Measurements from ENCODE around the gene AKAP10. TPM values are rescaled to one million over a fixed set of nuclear protein-coding genes. Genes with fewer than 3 reads are reported as not detected.

The AKAP10 gene
- total and polyA plus RNA-seq, 10 of the 15 experiments (the other 5 are each of a cell fraction or from before 2014, with no cell fraction given), result 4.3 to 23.7 (median 14.7) TPM

GRCh38 chr17:20026960-20027359, 49.3 kb upstream of the AKAP10 start:
- ATAC-seq, result no peak
- Histone ChIP-seq H4K20me1 (ENCODE audit: control insufficient read depth, insufficient read depth) (no peaks in the 10 kb centered on the region), H3K4me2 (ENCODE audit: control insufficient read depth, insufficient read depth) (no peak overlapping the region), H3K36me3 (ENCODE audit: control insufficient read depth in 2 of 2, insufficient read depth in 2 of 2, low read length in 1 of 2) (no peaks in the 10 kb centered on the region), H3K9me3 (replicated peaks; ENCODE audit: control insufficient read depth, insufficient read depth, low read length) (no peaks in the 10 kb centered on the region), H3K4me1 (ENCODE audit: control insufficient read depth, insufficient read depth, low read length) (no peaks in the 10 kb centered on the region), H3K27ac (ENCODE audit: control insufficient read depth, insufficient read depth) (no peak overlapping the region), H3K79me2 (ENCODE audit: control insufficient read depth, insufficient read depth, low read length) (no peaks in the 10 kb centered on the region), H2AFZ (ENCODE audit: control insufficient read depth, low read depth, low read length) (no peak overlapping the region), H3K9ac (ENCODE audit: control insufficient read depth, insufficient read depth, low read length) (no peak overlapping the region), H3K4me3 (no peak overlapping the region), H3K27me3 (replicated peaks in 1 of 2; ENCODE audit: control insufficient read depth in 2 of 2, insufficient read depth in 2 of 2, low read length in 1 of 2) (no peaks in the 10 kb centered on the region)
- no peak for TF ChIP-seq NRF1 (conservative IDR thresholded peaks at IDR 0.05; ENCODE audit: low read depth, low read length)
- no peak for TF ChIP-seq POLR2AphosphoS2 (IDR thresholded peaks at IDR 0.05; ENCODE audit: low read depth, low read length)
- TF ChIP-seq TCF7 (IDR thresholded peaks at IDR 0.05; ENCODE audit: borderline replicate concordance), result no peak
- no peak for TF ChIP-seq FOXK2 (IDR thresholded peaks at IDR 0.05)
- no peak for TF ChIP-seq HDAC6 (IDR thresholded peaks at IDR 0.05; ENCODE audit: unreplicated experiment)
- no peak for TF ChIP-seq E2F8 (IDR thresholded peaks at IDR 0.05; ENCODE audit: low read depth, partially characterized antibody)
- no peak for TF ChIP-seq MAX (IDR thresholded peaks at IDR 0.05; ENCODE audit: low read depth, low read length)
- TF ChIP-seq SKIL (IDR thresholded peaks at IDR 0.05; ENCODE audit: low read depth, poor library complexity, severe bottlenecking), result no peak
- no peak for TF ChIP-seq CBX3 (IDR thresholded peaks at IDR 0.05; ENCODE audit: borderline replicate concordance, low read depth)
- TF ChIP-seq MYB (IDR thresholded peaks at IDR 0.05; ENCODE audit: borderline replicate concordance, low read depth, low read length), result no peak
- TF ChIP-seq FOS (IDR thresholded peaks at IDR 0.05; ENCODE audit: borderline replicate concordance, extremely low read depth, insufficient read length), result no peak
- TF ChIP-seq SIN3A (IDR thresholded peaks at IDR 0.05; ENCODE audit: low read depth, low read length), result no peak
- no peak for TF ChIP-seq MTA2 (IDR thresholded peaks at IDR 0.05; ENCODE audit: low read depth)
- intact Hi-C loops (cut with micrococcal nuclease; ENCODE audit: unreplicated experiment), result no loop called here
- SMC1A ChIA-PET (ENCODE audit: uncharacterized antibody, unreplicated experiment), result no interaction called here
- no peak for FAIRE-seq
- CTCF ChIA-PET, result no interaction called here
- no TSS peak for BruUV-seq (replicated peaks)
- DNase-seq (ENCODE audit: low read depth, low spot score), result no peak
- RAD21 ChIA-PET (ENCODE audit: unreplicated experiment), result no interaction called here
- in situ Hi-C loops (cut with MboI), result no loop called here
- POLR2A ChIA-PET, result no interaction called here
